Measurements from ENCODE around the gene ASAP3.

Gene ASAP3

GRCh38 chr1:23526329-23527041 is 42.5 kb upstream of the ASAP3 start:
- Histone ChIP-seq H3K27ac (ENCODE audit: low read length) (peak overlapping the region; percentile 93), H3K4me1 (ENCODE audit: insufficient read depth, low read length) (peaks cover 59% of the 10 kb centered on the region), H2AFZ (ENCODE audit: low read depth, low read length) (no peak overlapping the region), H4K20me1 (ENCODE audit: insufficient read depth, low read length) (peaks cover 73% of the 10 kb centered on the region), H3K27me3 (ENCODE audit: insufficient read depth, low read length, poor library complexity) (no peaks in the 10 kb centered on the region), H3K9ac (ENCODE audit: low read depth, low read length) (peak overlapping the region; percentile 94), H3K9me3 (ENCODE audit: insufficient read depth, low read length, severe bottlenecking) (no peaks in the 10 kb centered on the region), H3K4me3 (ENCODE audit: low read depth in 1 of 2, low read length in 2 of 2) (peak overlapping the region in 1 of 2 experiments; percentile 80; a peak in 2 of 4 replicates), H3K79me2 (ENCODE audit: insufficient read depth, low read length) (peaks cover 96% of the 10 kb centered on the region), H3K36me3 (ENCODE audit: insufficient read depth, low read length) (peaks cover 79% of the 10 kb centered on the region), H3K4me2 (ENCODE audit: insufficient read depth, low read length) (peak overlapping the region; percentile 90)
- DNase-seq (no peak), ATAC-seq (ENCODE audit: insufficient read depth, low read depth) (no peak)
- TF ChIP-seq EZH2 (IDR thresholded peaks at IDR 0.05; ENCODE audit: borderline replicate concordance, low read depth, low read length, severe bottlenecking) (no peak), CTCF (IDR thresholded peaks at IDR 0.05; ENCODE audit: borderline replicate concordance, extremely low read depth, low read length, poor library complexity, severe bottlenecking) (no peak)

- peaks cover 57% of the 10 kb centered on the region for H3K4me1 ChIP-seq (ENCODE audit: insufficient read depth, low read length)
- peak overlapping the region; percentile 90 for H3K4me2 ChIP-seq (ENCODE audit: insufficient read depth, low read length)
- H3K27ac ChIP-seq (ENCODE audit: low read length) = peak overlapping the region; percentile 93
- H2AFZ ChIP-seq (ENCODE audit: low read depth, low read length) = no peak overlapping the region
- H3K27me3 ChIP-seq (ENCODE audit: insufficient read depth, low read length, poor library complexity) = no peaks in the 10 kb centered on the region
- peaks cover 95% of the 10 kb centered on the region for H3K79me2 ChIP-seq (ENCODE audit: insufficient read depth, low read length)
- no peaks in the 10 kb centered on the region for H3K9me3 ChIP-seq (ENCODE audit: insufficient read depth, low read length, severe bottlenecking)
- H3K9ac ChIP-seq (ENCODE audit: low read depth, low read length) = peak overlapping the region; percentile 94
- peaks cover 87% of the 10 kb centered on the region for H3K36me3 ChIP-seq (ENCODE audit: insufficient read depth, low read length)
- H4K20me1 ChIP-seq (ENCODE audit: insufficient read depth, low read length) = peaks cover 81% of the 10 kb centered on the region
- ATAC-seq (ENCODE audit: insufficient read depth, low read depth) (peak; percentile 32), DNase-seq (peak; percentile 80)
- H3K4me3 ChIP-seq (ENCODE audit: low read depth in 1 of 2, low read length in 2 of 2) = peak overlapping the region in 1 of 2 experiments; percentile 80; a peak in 2 of 4 replicates
- TF ChIP-seq CTCF (IDR thresholded peaks at IDR 0.05; ENCODE audit: borderline replicate concordance, extremely low read depth, low read length, poor library complexity, severe bottlenecking) = no peak
These were observed 41.7 kb upstream of the ASAP3 start for GRCh38 chr1:23525558-23526250.

- no peak overlapping the region for H2AFZ ChIP-seq (ENCODE audit: low read depth, low read length)
- H3K4me3 ChIP-seq (ENCODE audit: low read depth in 1 of 2, low read length in 2 of 2) = peak overlapping the region in 1 of 2 experiments; percentile 80; a peak in 2 of 4 replicates
- H3K4me2 ChIP-seq (ENCODE audit: insufficient read depth, low read length) = peak overlapping the region; percentile 90
These were observed 40.9 kb upstream of the ASAP3 start for GRCh38 chr1:23524716-23525401.

More at GRCh38 chr1:23524716-23525401, 40.9 kb upstream of the ASAP3 start:
- Histone ChIP-seq H3K27me3 (ENCODE audit: insufficient read depth, low read length, poor library complexity) (no peaks in the 10 kb centered on the region), H3K9ac (ENCODE audit: low read depth, low read length) (peak overlapping the region; percentile 94), H3K27ac (ENCODE audit: low read length) (peak overlapping the region; percentile 93), H4K20me1 (ENCODE audit: insufficient read depth, low read length) (peaks cover 82% of the 10 kb centered on the region), H3K4me1 (ENCODE audit: insufficient read depth, low read length) (peaks cover 57% of the 10 kb centered on the region), H3K36me3 (ENCODE audit: insufficient read depth, low read length) (peaks cover 90% of the 10 kb centered on the region), H3K9me3 (ENCODE audit: insufficient read depth, low read length, severe bottlenecking) (no peaks in the 10 kb centered on the region), H3K79me2 (ENCODE audit: insufficient read depth, low read length) (peaks cover 93% of the 10 kb centered on the region)
- ATAC-seq (ENCODE audit: insufficient read depth, low read depth) = peak; percentile 42
- DNase-seq = peak; percentile 88
- TF ChIP-seq CTCF (IDR thresholded peaks at IDR 0.05; ENCODE audit: borderline replicate concordance, extremely low read depth, low read length, poor library complexity, severe bottlenecking) = no peak
- no peak for TF ChIP-seq EZH2 (IDR thresholded peaks at IDR 0.05; ENCODE audit: borderline replicate concordance, low read depth, low read length, severe bottlenecking)
